ENCODE results near the gene CBX8. TPM values are rescaled to one million over a fixed set of nuclear protein-coding genes. Genes with fewer than 3 reads are reported as not detected.

Gene CBX8
- total and polyA plus RNA-seq, 2 of the 13 experiments (the other 11 are each of a cell fraction or from before 2014, with no cell fraction given): 0.34 to 12.6 TPM

GRCh38 chr17:79811011-79811867 lies 14.4 kb upstream of the CBX8 start (continued):
- peak; percentile 68 for TF ChIP-seq ARID5B (CRISPR knock-in tag; IDR thresholded peaks at IDR 0.05)
- no peak; the same call in 1 of the 2 replicates for TF ChIP-seq ZNF773 (CRISPR knock-in tag; IDR thresholded peaks at IDR 0.05; ENCODE audit: borderline replicate concordance)
- no peak for TF ChIP-seq MED8 (CRISPR knock-in tag; IDR thresholded peaks at IDR 0.05; ENCODE audit: insufficient replicate concordance)
- TF ChIP-seq, protein P1, sequence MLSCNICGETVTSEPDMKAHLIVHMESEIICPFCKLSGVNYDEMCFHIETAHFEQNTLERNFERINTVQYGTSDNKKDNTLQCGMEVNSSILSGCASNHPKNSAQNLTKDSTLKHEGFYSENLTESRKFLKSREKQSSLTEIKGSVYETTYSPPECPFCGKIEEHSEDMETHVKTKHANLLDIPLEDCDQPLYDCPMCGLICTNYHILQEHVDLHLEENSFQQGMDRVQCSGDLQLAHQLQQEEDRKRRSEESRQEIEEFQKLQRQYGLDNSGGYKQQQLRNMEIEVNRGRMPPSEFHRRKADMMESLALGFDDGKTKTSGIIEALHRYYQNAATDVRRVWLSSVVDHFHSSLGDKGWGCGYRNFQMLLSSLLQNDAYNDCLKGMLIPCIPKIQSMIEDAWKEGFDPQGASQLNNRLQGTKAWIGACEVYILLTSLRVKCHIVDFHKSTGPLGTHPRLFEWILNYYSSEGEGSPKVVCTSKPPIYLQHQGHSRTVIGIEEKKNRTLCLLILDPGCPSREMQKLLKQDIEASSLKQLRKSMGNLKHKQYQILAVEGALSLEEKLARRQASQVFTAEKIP (CRISPR knock-in tag; IDR thresholded peaks at IDR 0.05; ENCODE audit: borderline replicate concordance): no peak
- 0 out of 2 replicates have a peak, but pooled peaks have one; percentile 33 for TF ChIP-seq ZHX1 (CRISPR knock-in tag; IDR thresholded peaks at IDR 0.05; ENCODE audit: low read depth)
- no peak for TF ChIP-seq THAP7 (CRISPR knock-in tag; IDR thresholded peaks at IDR 0.05)
- peak; percentile 66 for TF ChIP-seq RXRB (CRISPR knock-in tag; IDR thresholded peaks at IDR 0.05; ENCODE audit: borderline replicate concordance)
- TF ChIP-seq NFE2 (CRISPR knock-in tag; IDR thresholded peaks at IDR 0.05): no peak
- TF ChIP-seq ZNF12 (CRISPR knock-in tag; IDR thresholded peaks at IDR 0.05): peak; percentile 23; the same call in 1 of the 2 replicates
- TF ChIP-seq ZMYM4 (CRISPR knock-in tag; IDR thresholded peaks at IDR 0.05): 0 out of 2 replicates have a peak, but pooled peaks have one; percentile 48
- TF ChIP-seq ZNF562 (CRISPR knock-in tag; IDR thresholded peaks at IDR 0.05; ENCODE audit: borderline replicate concordance): no peak
- TF ChIP-seq MBD4 (IDR thresholded peaks at IDR 0.05; ENCODE audit: borderline replicate concordance, low read length): no peak
- peak; percentile 97 for TF ChIP-seq ZBTB7A (CRISPR knock-in tag; IDR thresholded peaks at IDR 0.05)
- TF ChIP-seq ZNF121 (CRISPR knock-in tag; IDR thresholded peaks at IDR 0.05): peak; percentile 58; the same call in 1 of the 2 replicates
- no peak for TF ChIP-seq ZNF256 (CRISPR knock-in tag; conservative IDR thresholded peaks at IDR 0.05)
- TF ChIP-seq FOXA3 (CRISPR knock-in tag; IDR thresholded peaks at IDR 0.05): peak; percentile 52
- TF ChIP-seq TBX2 (CRISPR knock-in tag; IDR thresholded peaks at IDR 0.05; ENCODE audit: borderline replicate concordance): peak; percentile 87; the same call in 1 of the 2 replicates
- TF ChIP-seq PHF20 (CRISPR knock-in tag; IDR thresholded peaks at IDR 0.05): 0 out of 2 replicates have a peak, but pooled peaks have one; percentile 45
- no peak for TF ChIP-seq ZNF572 (CRISPR knock-in tag; IDR thresholded peaks at IDR 0.05)
- no peak; the same call in 1 of the 2 replicates for TF ChIP-seq ZNF33B (CRISPR knock-in tag; IDR thresholded peaks at IDR 0.05)

Measured in HepG2 (cell line).